GM18499 (cell line): ENCODE results near the gene PC.
A peak's percentile ranks its signal among the peaks of the same experiment; 100 is the strongest.
"Not testable (repeated sequence)": the region's sequence is repeated elsewhere in the genome, so short reads cannot be mapped to it uniquely, and the experiment has no call there.

Experiments
- ATAC-seq: cut with Tn5 transposase; IDR thresholded peaks from one replicate; pipeline ENCODE4 v1.9.1; 2021; ENCODE audit warnings: moderate number of reproducible peaks; ENCODE audit not compliant: insufficient read depth, unreplicated experiment

PC gene

GRCh38 chr11:66958232-66958955 is at the start of gene PC:
Gene PC (minus strand): TSS chr11:66958383. CDS start chr11:66872159, 86,224 bp downstream.
- ATAC-seq: peak; percentile 75

DNA sequence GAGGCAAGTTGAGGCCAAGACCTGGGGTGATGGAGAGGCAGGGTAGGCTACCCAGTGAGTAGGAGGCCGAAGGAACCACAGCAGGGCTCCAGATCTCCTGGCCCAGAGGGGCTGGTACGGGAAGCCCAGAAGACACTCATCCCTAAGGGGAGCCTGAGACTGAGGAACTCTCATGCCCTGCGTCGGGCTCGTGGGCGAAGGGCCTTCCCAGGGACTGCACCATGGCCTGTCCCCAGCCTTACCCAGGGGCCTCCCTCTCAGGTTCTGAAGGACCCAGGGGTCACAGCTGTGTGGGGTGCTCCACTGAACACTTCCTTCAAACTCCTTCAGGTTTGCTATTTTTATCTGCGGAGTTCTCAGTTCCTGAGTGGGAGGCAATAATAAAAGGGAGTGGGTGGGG is 48.9 kb upstream of the PC start:
- no peak for ATAC-seq

DNA sequence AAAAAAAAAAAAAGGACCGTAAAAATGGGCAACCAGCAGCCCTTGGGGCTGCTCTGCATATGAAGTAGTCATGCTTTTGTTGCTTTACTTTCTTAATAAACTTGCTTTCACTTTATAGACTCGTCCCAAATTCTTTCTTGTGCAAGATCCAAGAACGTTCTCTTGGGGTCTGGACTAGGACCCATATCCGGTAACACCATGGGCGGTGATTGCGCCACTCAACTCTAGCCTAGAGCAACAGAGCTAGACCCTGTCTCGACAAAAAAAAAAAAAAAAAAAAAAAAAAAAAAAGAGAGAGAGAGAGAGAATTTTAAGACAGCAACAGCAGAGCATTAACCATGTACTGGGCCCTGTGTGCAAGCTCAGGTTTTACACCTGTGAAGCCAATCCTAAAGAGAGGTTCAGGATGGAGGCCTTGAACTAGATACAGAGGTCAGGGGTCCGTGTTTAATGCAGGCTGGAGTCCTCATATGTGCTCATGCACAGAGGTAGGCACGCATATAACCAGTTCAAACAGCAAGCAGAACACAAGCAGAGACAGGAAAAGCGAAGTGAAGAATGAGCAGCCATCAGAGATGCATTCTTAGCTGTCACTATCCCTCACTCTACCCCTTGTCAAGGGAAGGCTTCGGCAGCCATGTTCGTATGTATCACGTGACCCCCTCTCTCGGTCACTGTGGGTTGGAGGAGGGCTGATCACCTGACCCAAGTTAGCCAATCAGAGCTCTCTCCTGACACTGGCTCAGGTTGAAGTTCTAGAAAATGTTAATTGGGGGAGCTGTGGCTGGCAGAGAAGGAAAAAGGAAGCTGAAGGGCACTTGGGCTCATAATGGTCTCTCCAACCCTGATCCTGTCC is 48.1 kb upstream of the PC start:
- no peak for ATAC-seq

- ATAC-seq: not testable (repeated sequence)
These were observed 47.0 kb upstream of the PC start for GRCh38 chr11:67005200-67005599.

GRCh38 chr11:67002921-67003411 is 44.8 kb upstream of the PC start:
- ATAC-seq: no peak

DNA sequence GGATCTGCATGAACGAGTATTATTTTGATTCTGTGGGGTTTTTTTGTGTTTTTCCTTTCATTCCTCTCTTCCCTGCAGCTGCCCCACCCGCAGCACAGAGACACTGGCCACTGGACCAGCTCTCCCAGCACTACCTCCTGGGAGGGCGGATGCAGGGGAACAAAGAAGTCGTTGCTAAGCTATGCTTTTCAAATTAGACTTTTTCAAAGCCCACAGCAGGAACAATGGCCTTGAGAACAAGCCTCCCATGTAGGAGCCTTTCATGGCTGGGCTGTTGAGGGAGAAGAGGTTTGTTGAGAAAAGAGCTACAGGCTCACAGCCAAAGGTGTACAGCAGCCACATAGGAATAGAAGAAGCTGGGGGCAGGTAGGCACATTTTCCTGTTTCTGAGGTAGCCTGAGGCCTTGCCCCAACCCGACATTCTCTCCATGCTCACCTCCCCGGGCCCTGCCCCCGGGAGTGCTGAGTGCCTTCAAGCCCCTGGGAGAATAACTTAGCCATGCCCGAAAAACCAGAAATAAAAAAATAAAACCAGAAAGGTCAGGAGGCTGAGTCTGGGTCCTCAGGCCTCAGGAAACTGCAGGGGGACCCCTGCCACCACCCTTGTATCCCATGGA is 44.2 kb upstream of the PC start:
- no peak for ATAC-seq

GRCh38 chr11:67001332-67001731 is 43.1 kb upstream of the PC start:
- no peak for ATAC-seq

DNA sequence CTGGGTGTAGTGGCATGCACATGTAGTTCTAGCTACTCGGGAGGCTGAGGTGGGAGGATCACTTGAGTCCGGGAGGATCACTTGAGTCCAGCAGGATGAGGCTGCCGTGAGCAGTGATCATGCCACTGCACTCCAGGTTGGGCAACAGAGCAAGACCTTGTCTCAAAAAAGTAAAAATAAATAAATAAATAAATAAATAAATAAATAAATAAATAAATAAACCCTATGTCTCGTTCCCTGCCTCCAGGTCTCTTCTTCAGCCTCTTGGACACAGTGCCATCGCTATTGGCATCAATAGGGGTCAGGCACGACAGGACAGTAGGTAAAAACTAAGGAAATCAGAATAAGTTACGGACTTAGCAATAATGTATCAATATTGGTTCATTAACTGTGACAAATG is 41.4 kb upstream of the PC start:
- ATAC-seq: no peak

GRCh38 chr11:66996609-66997273 is 38.6 kb upstream of the PC start:
- no peak for ATAC-seq

DNA sequence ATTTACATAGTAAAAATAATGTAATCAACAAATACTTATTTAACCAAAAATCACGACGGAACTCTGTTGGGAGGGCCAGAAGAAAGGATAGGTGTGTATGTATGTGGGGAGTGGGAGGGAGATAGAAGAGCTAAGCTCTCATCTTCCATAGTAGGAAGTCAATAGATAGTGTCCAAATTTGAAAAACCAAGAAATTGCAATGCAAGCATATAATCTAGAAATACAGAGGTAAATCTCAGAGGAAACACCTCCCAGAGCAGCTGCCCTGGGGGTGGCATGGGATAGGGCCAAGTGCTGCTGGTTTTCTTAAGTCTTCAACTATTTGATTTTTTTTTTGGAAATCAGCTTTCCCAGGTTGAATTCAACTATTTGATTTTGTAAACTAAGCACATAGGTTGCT is 33.9 kb upstream of the PC start:
- ATAC-seq: no peak

DNA sequence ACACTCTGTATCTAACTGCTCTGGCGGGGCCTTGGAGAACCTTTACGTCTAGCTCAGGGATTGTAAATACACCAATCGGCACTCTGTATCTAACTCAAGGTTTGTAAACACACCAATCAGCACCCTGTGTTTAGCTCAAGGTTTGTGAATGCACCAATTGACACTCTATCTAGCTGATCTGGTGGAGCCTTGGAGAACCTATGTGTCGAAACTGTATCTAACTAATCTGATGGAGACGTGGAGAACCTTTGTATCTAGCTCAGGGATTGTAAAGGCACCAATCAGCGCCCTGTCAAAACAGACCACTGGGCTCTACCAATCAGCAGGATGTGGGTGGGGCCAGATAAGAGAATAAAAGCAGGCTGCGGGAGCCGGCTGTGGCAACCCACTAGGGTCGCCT is 31.2 kb upstream of the PC start:
- ATAC-seq: not testable (repeated sequence)

DNA sequence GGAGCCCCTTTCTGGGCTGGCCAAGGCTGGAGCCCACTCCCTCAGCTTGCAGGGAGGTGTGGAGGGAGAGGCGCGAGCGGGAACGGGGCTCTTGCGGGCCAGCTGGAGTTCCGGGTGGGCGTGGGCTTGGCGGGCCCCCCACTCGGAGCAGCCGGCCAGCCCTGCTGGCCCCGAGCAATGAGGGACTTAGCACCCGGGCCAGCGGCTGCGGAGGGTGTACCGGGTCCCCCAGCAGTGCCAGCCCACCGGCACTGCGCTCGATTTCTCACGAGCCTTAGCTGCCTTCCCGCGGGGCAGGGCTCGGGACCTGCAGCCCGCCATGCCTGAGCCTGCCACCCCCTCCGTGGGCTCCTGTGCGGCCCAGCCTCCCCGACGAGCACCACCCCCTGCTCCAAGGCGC is 30.6 kb upstream of the PC start:
- ATAC-seq: not testable (repeated sequence)

DNA sequence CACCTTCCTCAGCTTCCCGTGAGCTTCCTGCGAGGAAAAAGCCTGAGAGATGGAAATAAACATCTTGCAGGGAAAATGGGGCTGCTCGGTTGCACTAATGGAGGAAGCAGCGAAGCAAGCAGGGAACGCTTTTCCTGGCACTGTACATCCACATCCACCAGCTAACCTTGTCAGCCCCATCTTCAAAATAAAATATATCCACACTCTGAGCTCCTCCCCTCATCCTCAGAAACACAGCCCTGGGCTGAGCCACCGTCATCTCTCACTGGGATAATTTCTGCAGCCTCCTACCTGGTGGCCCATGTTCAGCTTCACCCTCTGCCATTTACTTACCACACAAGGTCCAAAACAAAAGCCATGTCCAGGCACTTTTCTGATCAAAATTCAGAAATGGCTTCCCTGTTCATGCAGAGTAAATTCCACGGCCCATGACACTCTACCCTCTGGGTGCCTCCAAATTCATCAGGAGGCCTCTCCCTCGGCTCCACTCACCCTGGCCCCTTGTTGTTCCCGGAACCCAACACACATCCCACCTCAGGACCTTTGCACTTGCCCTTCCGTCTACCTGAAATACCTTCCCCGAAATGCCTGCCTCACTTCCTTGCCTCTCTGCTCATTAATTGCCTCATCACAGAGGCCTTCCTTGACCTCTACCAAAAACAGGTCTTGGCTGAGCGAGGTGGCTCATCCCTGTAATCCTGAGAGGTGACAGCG is 29.9 kb upstream of the PC start:
- ATAC-seq: no peak

- no peak for ATAC-seq
These were observed 29.0 kb upstream of the PC start for GRCh38 chr11:66987158-66987620.

DNA sequence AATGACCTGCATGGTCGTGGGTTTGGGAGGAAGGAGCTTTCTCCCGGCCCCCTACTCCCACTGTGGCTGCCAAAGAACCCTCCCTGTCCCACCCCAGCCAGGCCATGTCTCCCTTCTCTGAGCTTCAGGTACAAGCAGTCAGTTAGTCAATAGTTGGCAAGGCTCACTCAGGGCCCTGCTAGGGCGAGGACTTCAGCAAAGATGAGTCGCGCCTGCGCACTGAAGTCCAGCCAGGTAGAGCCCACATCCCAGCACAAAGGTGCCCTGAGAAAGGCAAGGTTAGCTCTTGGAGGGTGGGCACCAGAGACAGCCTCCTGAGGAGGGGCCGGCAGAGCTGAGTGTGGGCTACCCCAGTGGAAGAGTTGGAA is 28.0 kb upstream of the PC start:
- ATAC-seq: no peak

DNA sequence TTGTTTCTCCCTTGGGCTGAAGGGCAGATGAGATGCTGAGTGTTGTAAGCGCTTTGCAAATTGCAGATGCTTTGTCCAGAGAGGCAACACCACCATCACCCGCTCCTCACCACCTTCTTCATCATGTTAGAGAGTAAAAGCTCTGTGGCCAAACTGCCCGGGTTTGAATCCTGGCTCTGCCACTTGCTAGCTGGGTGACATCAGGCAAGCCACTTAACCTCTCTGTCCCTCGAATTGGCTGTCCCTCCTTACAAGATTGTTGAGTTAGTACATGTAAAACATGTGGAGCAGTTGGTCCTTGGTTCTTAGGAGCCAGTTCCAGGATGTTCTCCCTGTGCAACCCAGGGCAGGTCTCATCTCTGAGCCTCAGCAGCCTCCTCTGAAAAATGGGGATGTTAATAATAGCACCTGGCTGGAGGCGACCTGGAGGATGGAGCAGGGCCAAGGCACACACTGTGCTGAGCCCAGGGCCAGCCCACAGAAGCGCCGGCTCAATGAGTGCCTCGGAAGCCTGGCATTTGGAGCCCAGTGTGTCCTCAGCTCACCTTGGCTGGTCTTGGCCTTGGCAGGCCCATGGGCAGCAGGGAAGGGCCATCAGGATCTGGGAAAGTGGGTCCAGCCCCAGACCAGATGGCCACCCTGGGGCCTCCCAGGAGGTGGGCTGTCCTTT is 27.5 kb upstream of the PC start:
- no peak for ATAC-seq

- no peak for ATAC-seq
These were observed 25.2 kb upstream of the PC start for GRCh38 chr11:66983275-66983924.

- no peak for ATAC-seq
These were observed 23.9 kb upstream of the PC start for GRCh38 chr11:66981976-66982578.
